Colonic mucosa (tissue), 4 donors: ENCODE data around the gene FAIM2. TPM values are rescaled to one million over a fixed set of nuclear protein-coding genes. Genes with fewer than 3 reads are reported as not detected.

Source experiments
- DNase-seq: peaks from one replicate; pipeline ENCODE4 v3.0.0-alpha.2; 2020
- H3K27ac ChIP-seq: fragments of 200-600 bp; one replicate; pipeline ENCODE4 v1.8.0; 2021
- H3K27me3 ChIP-seq: fragments of 200-600 bp; one replicate; pipeline ENCODE4 v1.8.0; 2021
- H3K36me3 ChIP-seq: fragments of 200-600 bp; one replicate; pipeline ENCODE4 v1.8.0; 2021
- H3K4me1 ChIP-seq: fragments of 200-600 bp; one replicate; pipeline ENCODE4 v1.8.0; 2021; ENCODE audit warnings: mild to moderate bottlenecking
- H3K4me3 ChIP-seq: fragments of 200-600 bp; one replicate; pipeline ENCODE4 v1.8.0; 2021
- H3K9ac ChIP-seq, 2 donors: one replicate each; pipeline ENCODE4 v1.7.0; 2013; ENCODE audit warnings: control low read depth in 2 of 2, low read depth in 2 of 2, low read length in 2 of 2
- H3K9me3 ChIP-seq: fragments of 200-600 bp; one replicate; pipeline ENCODE4 v1.8.0; 2021
- CTCF ChIP-seq: fragments of 200-600 bp; IDR thresholded peaks from one replicate; pipeline ENCODE4 v1.8.0; 2022; ENCODE audit warnings: antibody characterized with exemption, mild to moderate bottlenecking
- intact Hi-C: fragments of 100-400 bp; cut with DNase I; formaldehyde crosslinking; loops from one replicate; pipeline ENCODE4 v1.14.1; 2022
- total RNA-seq, 2 donors: library from RNA; stranded (reverse); fragmentation: NEBNext Ultra II Directional in 1 of 2; extraction: Animal tissue kit (Norgen Biotek cat#: 25700) in 1 of 2; gene quantifications; one replicate each; pipeline ENCODE4 v1.2.1, GENCODE V29; 2021
- donor health status: healthy.
- donor health status: DM: no; HTN: no; CAD: no.
- donor health status: DM: no; HTN: no; CAD: no.

FAIM2 gene
- total RNA-seq, 2 donors from 2014 or later: 2.8 to 3.6 TPM

GRCh38 chr12:49832836-49833421 is 70.8 kb downstream of the FAIM2 start:
- Histone ChIP-seq H3K4me1 (no peaks in the 10 kb centered on the region), H3K27me3 (no peaks in the 10 kb centered on the region), H3K36me3 (no peaks in the 10 kb centered on the region), H3K9me3 (no peaks in the 10 kb centered on the region), H3K9ac (no peak overlapping the region), H3K27ac (no peak overlapping the region), H3K4me3 (no peak overlapping the region)
- intact Hi-C loops: no loop called here
- no peak for TF ChIP-seq CTCF
- DNase-seq: no peak

- H3K36me3 ChIP-seq: no peaks in the 10 kb centered on the region
- no peaks in the 10 kb centered on the region for H3K4me1 ChIP-seq
- no peak overlapping the region for H3K27ac ChIP-seq
- DNase-seq: no peak
- H3K27me3 ChIP-seq: no peaks in the 10 kb centered on the region
- no peak overlapping the region for H3K4me3 ChIP-seq
- H3K9me3 ChIP-seq: no peaks in the 10 kb centered on the region
- intact Hi-C loops: no loop called here
- no peak for TF ChIP-seq CTCF
- no peak overlapping the region for H3K9ac ChIP-seq
These were observed 72.0 kb downstream of the FAIM2 start for GRCh38 chr12:49831717-49832116.

- Histone ChIP-seq H3K36me3 (no peaks in the 10 kb centered on the region), H3K4me1 (no peaks in the 10 kb centered on the region), H3K9ac (peak within 1 kb of the TSS; percentile 70 to 73), H3K9me3 (no peaks in the 10 kb centered on the region), H3K27me3 (no peaks in the 10 kb centered on the region), H3K27ac (peak within 1 kb of the TSS; percentile 49), H3K4me3 (peak within 1 kb of the TSS; percentile 70)
- no peak for TF ChIP-seq CTCF
- intact Hi-C loops: no loop called here
- DNase-seq: peak; percentile 95
These were observed 75.3 kb downstream of the FAIM2 start, which contains the start of gene NCKAP5L for GRCh38 chr12:49828133-49829091. NCKAP5L (minus strand) TSS chr12:49828413; CDS start chr12:49804044, 24,369 bp downstream.

GRCh38 chr12:49827401-49828099 is 76.2 kb downstream of the FAIM2 start:
- Histone ChIP-seq H3K4me1 (no peaks in the 10 kb centered on the region), H3K4me3 (peak overlapping the region; percentile 70), H3K27me3 (no peaks in the 10 kb centered on the region), H3K9me3 (no peaks in the 10 kb centered on the region), H3K36me3 (no peaks in the 10 kb centered on the region), H3K9ac (peak overlapping the region; percentile 70 to 73), H3K27ac (peak overlapping the region; percentile 49)
- DNase-seq: peak; percentile 50
- intact Hi-C loops: no loop called here
- TF ChIP-seq CTCF: no peak

GRCh38 chr12:49827051-49827400 is 76.7 kb downstream of the FAIM2 start:
- no peaks in the 10 kb centered on the region for H3K4me1 ChIP-seq
- H3K4me3 ChIP-seq: peak overlapping the region; percentile 70
- peak overlapping the region; percentile 70 to 73 for H3K9ac ChIP-seq
- H3K27me3 ChIP-seq: no peaks in the 10 kb centered on the region
- H3K36me3 ChIP-seq: no peaks in the 10 kb centered on the region
- intact Hi-C loops: no loop called here
- no peak for TF ChIP-seq CTCF
- no peaks in the 10 kb centered on the region for H3K9me3 ChIP-seq
- no peak for DNase-seq
- peak overlapping the region; percentile 49 for H3K27ac ChIP-seq
